GM23338 (cell line): ENCODE measurements around the gene BICDL2. TPM values are rescaled to one million over a fixed set of nuclear protein-coding genes. Genes with fewer than 3 reads are reported as not detected.
"Not testable (repeated sequence)": the region's sequence is repeated elsewhere in the genome, so short reads cannot be mapped to it uniquely, and the experiment has no call there.

ENCODE experiments used
- ATAC-seq: fragments of 200-7000 bp; cut with Tn5 transposase; 3 replicates; pipeline ENCODE4 v1.9.1; 2020
- DNase-seq: peaks from one replicate; pipeline ENCODE4 v3.0.0-alpha.2; 2015; ENCODE audit warnings: low spot score
- H2AFZ ChIP-seq: fragments of 200-600 bp; sonication (generic); 2 replicates; pipeline ENCODE4 v1.8.0; 2016; ENCODE audit warnings: antibody characterized with exemption, mild to moderate bottlenecking, moderate library complexity
- H3F3A ChIP-seq: fragments of 200-600 bp; sonication (generic); replicated peaks from 2 replicates; pipeline ENCODE4 v1.8.0; 2017; ENCODE audit warnings: antibody characterized with exemption, mixed run types, low read depth
- H3K27ac ChIP-seq: fragments of 200-600 bp; sonication (generic); 2 replicates; pipeline ENCODE4 v1.6.1; 2016; ENCODE audit warnings: low read depth
- H3K27me3 ChIP-seq: fragments of 200-600 bp; sonication (generic); 2 replicates; pipeline ENCODE4 v1.8.0; 2016; ENCODE audit warnings: mild to moderate bottlenecking, mixed run types, moderate library complexity; ENCODE audit not compliant: insufficient read depth
- H3K36me3 ChIP-seq: fragments of 200-600 bp; sonication (generic); 2 replicates; pipeline ENCODE4 v1.8.0; 2016; ENCODE audit warnings: mild to moderate bottlenecking; ENCODE audit not compliant: insufficient read depth
- H3K4me1 ChIP-seq: fragments of 200-600 bp; sonication (generic); 2 replicates; pipeline ENCODE4 v1.8.0; 2016; ENCODE audit warnings: mild to moderate bottlenecking, moderate library complexity; ENCODE audit not compliant: insufficient read depth
- H3K4me2 ChIP-seq: fragments of 200-600 bp; sonication (generic); 2 replicates; pipeline ENCODE4 v1.7.1; 2017; ENCODE audit warnings: mixed run types
- H3K4me3 ChIP-seq: fragments of 200-600 bp; sonication (generic); 2 replicates; pipeline ENCODE4 v1.6.1; 2016; ENCODE audit warnings: mixed run types
- H3K79me2 ChIP-seq: fragments of 200-600 bp; sonication (generic); replicated peaks from 2 replicates; pipeline ENCODE4 v1.8.0; 2017; ENCODE audit warnings: mild to moderate bottlenecking; ENCODE audit not compliant: insufficient read depth
- H3K9me2 ChIP-seq: fragments of 200-600 bp; sonication (generic); 2 replicates; pipeline ENCODE4 v1.8.0; 2017; ENCODE audit not compliant: insufficient read depth
- H4K20me1 ChIP-seq: fragments of 200-600 bp; sonication (generic); replicated peaks from 2 replicates; pipeline ENCODE4 v1.8.0; 2017; ENCODE audit warnings: mild to moderate bottlenecking; ENCODE audit not compliant: insufficient read depth
- H3K27ac Mint-ChIP-seq: 2 replicates; pipeline ENCODE4 v1.8.0; 2020; ENCODE audit warnings: inconsistent platforms, mild to moderate bottlenecking, moderate library complexity, mixed read lengths
- H3K27me3 Mint-ChIP-seq: 3 replicates; pipeline ENCODE4 v1.8.0; 2022; ENCODE audit warnings: low read depth, mild to moderate bottlenecking, moderate library complexity, mixed read lengths, inconsistent platforms; ENCODE audit not compliant: insufficient read depth, poor library complexity
- H3K36me3 Mint-ChIP-seq: 3 replicates; pipeline ENCODE4 v1.8.0; 2021; ENCODE audit warnings: low read depth, mild to moderate bottlenecking, inconsistent platforms, moderate library complexity, mixed read lengths
- H3K4me1 Mint-ChIP-seq: 3 replicates; pipeline ENCODE4 v1.8.0; 2020; ENCODE audit warnings: mild to moderate bottlenecking, inconsistent platforms, mixed read lengths
- H3K4me3 Mint-ChIP-seq: 3 replicates; pipeline ENCODE4 v1.8.0; 2021; ENCODE audit warnings: moderate library complexity, mild to moderate bottlenecking, inconsistent platforms, mixed read lengths
- H3K9me3 Mint-ChIP-seq: 3 replicates; pipeline ENCODE4 v1.8.0; 2020; ENCODE audit warnings: moderate library complexity, mild to moderate bottlenecking, inconsistent platforms, mixed read lengths
- CREB1 ChIP-seq: fragments of 250-450 bp; sonication (Bioruptor Pico); IDR thresholded peaks from 2 replicates; pipeline ENCODE4 v1.5.0; 2020; ENCODE audit warnings: low read depth, mild to moderate bottlenecking, moderate library complexity
- EZH2 ChIP-seq: fragments of 200-600 bp; sonication (generic); IDR thresholded peaks from one replicate; pipeline ENCODE4 v1.8.0; 2017; ENCODE audit warnings: antibody characterized with exemption, mild to moderate bottlenecking, low read depth; ENCODE audit not compliant: unreplicated experiment
- EZH2phosphoT487 ChIP-seq: fragments of 200-600 bp; sonication (generic); IDR thresholded peaks from one replicate; pipeline ENCODE4 v1.8.1; 2018; ENCODE audit warnings: antibody characterized with exemption; ENCODE audit not compliant: unreplicated experiment
- JUNB ChIP-seq: IDR thresholded peaks from one replicate; pipeline ENCODE4 v1.6.1; 2016; ENCODE audit warnings: antibody characterized with exemption; ENCODE audit not compliant: unreplicated experiment
- NANOG ChIP-seq: IDR thresholded peaks from 2 replicates; pipeline ENCODE4 v1.6.1; 2016; ENCODE audit warnings: antibody characterized with exemption, borderline replicate concordance
- POLR2AphosphoS5 ChIP-seq: IDR thresholded peaks from 2 replicates; pipeline ENCODE4 v1.6.1; 2016; ENCODE audit warnings: antibody characterized with exemption, low read depth
- STAT1 ChIP-seq: IDR thresholded peaks from one replicate; pipeline ENCODE4 v1.6.1; 2016; ENCODE audit warnings: antibody characterized with exemption; ENCODE audit not compliant: unreplicated experiment
- ZNF114 ChIP-seq: fragments of 250-450 bp; sonication (Bioruptor Pico); IDR thresholded peaks from 2 replicates; pipeline ENCODE4 v1.5.0; 2020; ENCODE audit warnings: mild to moderate bottlenecking, moderate library complexity
- ZNF331 ChIP-seq: fragments of 250-450 bp; sonication (Bioruptor Pico); IDR thresholded peaks from 2 replicates; pipeline ENCODE4 v1.5.0; 2020; ENCODE audit warnings: low read depth, mild to moderate bottlenecking, moderate library complexity
- polyA plus RNA-seq: library from polyadenylated mRNA; unstranded; fragments of >200 nt; fragmentation: Nextera tagmentation; extraction: Ambion mirVana; gene quantifications from 2 replicates; pipeline ENCODE4 v1.2.1, GENCODE V29; 2016
- total RNA-seq: library from RNA; depleted of rRNA; stranded (reverse); fragments of >200 nt; shearing (Covaris generic); gene quantifications from 2 replicates; pipeline ENCODE4 v1.2.3, GENCODE V29; 2014
- TF ChIP-seq, protein P1 (sequence below), 2 experiments: fragments of 200-600 bp in 1 of 2; sonication (generic) in 1 of 2; conservative IDR thresholded peaks; 2 replicates each; pipeline versions ENCODE4 v1.5.1 to v1.6.1; 2016 to 2017; ENCODE audit warnings: antibody characterized with exemption in 2 of 2, low read depth in 2 of 2, mild to moderate bottlenecking in 2 of 2, moderate library complexity in 1 of 2
- TF ChIP-seq, protein P2 (sequence below): IDR thresholded peaks from one replicate; pipeline ENCODE4 v1.6.1; 2018; ENCODE audit warnings: antibody characterized with exemption; ENCODE audit not compliant: unreplicated experiment
- TF ChIP-seq, protein P3 (sequence below): fragments of 250-450 bp; sonication (Bioruptor Pico); IDR thresholded peaks from 2 replicates; pipeline ENCODE4 v1.5.0; 2020; ENCODE audit warnings: mild to moderate bottlenecking, moderate library complexity

Gene BICDL2
- total and polyA plus RNA-seq, 2 experiments from 2014 or later = 12.7 to 18.4 TPM

GRCh38 chr16:3081957-3082356 is 45.2 kb upstream of the BICDL2 start:
- H3K36me3 ChIP-seq, H3K4me3 ChIP-seq, DNase-seq, ATAC-seq, H3K4me3 Mint-ChIP-seq, H3K4me2 ChIP-seq, H3K4me1 ChIP-seq, H3K27me3 Mint-ChIP-seq, H2AFZ ChIP-seq, H3K27ac Mint-ChIP-seq, H3K9me2 ChIP-seq, H3K9me3 Mint-ChIP-seq, H3K27me3 ChIP-seq, H3K27ac ChIP-seq, H4K20me1 ChIP-seq, H3K79me2 ChIP-seq: not testable (repeated sequence)
- peaks cover 32% of the 10 kb centered on the region for H3K4me1 Mint-ChIP-seq
- peaks cover 57% of the 10 kb centered on the region for H3K36me3 Mint-ChIP-seq
- 0 out of 2 replicates have a peak, but pooled peaks cover 11% of the 10 kb centered on the region for H3F3A ChIP-seq

- TF ChIP-seq STAT1 = no peak
- TF ChIP-seq, protein P1, sequence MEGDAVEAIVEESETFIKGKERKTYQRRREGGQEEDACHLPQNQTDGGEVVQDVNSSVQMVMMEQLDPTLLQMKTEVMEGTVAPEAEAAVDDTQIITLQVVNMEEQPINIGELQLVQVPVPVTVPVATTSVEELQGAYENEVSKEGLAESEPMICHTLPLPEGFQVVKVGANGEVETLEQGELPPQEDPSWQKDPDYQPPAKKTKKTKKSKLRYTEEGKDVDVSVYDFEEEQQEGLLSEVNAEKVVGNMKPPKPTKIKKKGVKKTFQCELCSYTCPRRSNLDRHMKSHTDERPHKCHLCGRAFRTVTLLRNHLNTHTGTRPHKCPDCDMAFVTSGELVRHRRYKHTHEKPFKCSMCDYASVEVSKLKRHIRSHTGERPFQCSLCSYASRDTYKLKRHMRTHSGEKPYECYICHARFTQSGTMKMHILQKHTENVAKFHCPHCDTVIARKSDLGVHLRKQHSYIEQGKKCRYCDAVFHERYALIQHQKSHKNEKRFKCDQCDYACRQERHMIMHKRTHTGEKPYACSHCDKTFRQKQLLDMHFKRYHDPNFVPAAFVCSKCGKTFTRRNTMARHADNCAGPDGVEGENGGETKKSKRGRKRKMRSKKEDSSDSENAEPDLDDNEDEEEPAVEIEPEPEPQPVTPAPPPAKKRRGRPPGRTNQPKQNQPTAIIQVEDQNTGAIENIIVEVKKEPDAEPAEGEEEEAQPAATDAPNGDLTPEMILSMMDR (conservative IDR thresholded peaks at IDR 0.05; ENCODE audit: low read depth in 2 of 2) = no peak
- no peak for TF ChIP-seq EZH2
- TF ChIP-seq JUNB = no peak
- no peak for TF ChIP-seq NANOG
- no peak for TF ChIP-seq EZH2phosphoT487
- no peak for TF ChIP-seq POLR2AphosphoS5
- no peak for TF ChIP-seq ZNF114 (CRISPR knock-in tag)
- TF ChIP-seq, protein P2, sequence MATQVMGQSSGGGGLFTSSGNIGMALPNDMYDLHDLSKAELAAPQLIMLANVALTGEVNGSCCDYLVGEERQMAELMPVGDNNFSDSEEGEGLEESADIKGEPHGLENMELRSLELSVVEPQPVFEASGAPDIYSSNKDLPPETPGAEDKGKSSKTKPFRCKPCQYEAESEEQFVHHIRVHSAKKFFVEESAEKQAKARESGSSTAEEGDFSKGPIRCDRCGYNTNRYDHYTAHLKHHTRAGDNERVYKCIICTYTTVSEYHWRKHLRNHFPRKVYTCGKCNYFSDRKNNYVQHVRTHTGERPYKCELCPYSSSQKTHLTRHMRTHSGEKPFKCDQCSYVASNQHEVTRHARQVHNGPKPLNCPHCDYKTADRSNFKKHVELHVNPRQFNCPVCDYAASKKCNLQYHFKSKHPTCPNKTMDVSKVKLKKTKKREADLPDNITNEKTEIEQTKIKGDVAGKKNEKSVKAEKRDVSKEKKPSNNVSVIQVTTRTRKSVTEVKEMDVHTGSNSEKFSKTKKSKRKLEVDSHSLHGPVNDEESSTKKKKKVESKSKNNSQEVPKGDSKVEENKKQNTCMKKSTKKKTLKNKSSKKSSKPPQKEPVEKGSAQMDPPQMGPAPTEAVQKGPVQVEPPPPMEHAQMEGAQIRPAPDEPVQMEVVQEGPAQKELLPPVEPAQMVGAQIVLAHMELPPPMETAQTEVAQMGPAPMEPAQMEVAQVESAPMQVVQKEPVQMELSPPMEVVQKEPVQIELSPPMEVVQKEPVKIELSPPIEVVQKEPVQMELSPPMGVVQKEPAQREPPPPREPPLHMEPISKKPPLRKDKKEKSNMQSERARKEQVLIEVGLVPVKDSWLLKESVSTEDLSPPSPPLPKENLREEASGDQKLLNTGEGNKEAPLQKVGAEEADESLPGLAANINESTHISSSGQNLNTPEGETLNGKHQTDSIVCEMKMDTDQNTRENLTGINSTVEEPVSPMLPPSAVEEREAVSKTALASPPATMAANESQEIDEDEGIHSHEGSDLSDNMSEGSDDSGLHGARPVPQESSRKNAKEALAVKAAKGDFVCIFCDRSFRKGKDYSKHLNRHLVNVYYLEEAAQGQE = no peak
- TF ChIP-seq, protein P3, sequence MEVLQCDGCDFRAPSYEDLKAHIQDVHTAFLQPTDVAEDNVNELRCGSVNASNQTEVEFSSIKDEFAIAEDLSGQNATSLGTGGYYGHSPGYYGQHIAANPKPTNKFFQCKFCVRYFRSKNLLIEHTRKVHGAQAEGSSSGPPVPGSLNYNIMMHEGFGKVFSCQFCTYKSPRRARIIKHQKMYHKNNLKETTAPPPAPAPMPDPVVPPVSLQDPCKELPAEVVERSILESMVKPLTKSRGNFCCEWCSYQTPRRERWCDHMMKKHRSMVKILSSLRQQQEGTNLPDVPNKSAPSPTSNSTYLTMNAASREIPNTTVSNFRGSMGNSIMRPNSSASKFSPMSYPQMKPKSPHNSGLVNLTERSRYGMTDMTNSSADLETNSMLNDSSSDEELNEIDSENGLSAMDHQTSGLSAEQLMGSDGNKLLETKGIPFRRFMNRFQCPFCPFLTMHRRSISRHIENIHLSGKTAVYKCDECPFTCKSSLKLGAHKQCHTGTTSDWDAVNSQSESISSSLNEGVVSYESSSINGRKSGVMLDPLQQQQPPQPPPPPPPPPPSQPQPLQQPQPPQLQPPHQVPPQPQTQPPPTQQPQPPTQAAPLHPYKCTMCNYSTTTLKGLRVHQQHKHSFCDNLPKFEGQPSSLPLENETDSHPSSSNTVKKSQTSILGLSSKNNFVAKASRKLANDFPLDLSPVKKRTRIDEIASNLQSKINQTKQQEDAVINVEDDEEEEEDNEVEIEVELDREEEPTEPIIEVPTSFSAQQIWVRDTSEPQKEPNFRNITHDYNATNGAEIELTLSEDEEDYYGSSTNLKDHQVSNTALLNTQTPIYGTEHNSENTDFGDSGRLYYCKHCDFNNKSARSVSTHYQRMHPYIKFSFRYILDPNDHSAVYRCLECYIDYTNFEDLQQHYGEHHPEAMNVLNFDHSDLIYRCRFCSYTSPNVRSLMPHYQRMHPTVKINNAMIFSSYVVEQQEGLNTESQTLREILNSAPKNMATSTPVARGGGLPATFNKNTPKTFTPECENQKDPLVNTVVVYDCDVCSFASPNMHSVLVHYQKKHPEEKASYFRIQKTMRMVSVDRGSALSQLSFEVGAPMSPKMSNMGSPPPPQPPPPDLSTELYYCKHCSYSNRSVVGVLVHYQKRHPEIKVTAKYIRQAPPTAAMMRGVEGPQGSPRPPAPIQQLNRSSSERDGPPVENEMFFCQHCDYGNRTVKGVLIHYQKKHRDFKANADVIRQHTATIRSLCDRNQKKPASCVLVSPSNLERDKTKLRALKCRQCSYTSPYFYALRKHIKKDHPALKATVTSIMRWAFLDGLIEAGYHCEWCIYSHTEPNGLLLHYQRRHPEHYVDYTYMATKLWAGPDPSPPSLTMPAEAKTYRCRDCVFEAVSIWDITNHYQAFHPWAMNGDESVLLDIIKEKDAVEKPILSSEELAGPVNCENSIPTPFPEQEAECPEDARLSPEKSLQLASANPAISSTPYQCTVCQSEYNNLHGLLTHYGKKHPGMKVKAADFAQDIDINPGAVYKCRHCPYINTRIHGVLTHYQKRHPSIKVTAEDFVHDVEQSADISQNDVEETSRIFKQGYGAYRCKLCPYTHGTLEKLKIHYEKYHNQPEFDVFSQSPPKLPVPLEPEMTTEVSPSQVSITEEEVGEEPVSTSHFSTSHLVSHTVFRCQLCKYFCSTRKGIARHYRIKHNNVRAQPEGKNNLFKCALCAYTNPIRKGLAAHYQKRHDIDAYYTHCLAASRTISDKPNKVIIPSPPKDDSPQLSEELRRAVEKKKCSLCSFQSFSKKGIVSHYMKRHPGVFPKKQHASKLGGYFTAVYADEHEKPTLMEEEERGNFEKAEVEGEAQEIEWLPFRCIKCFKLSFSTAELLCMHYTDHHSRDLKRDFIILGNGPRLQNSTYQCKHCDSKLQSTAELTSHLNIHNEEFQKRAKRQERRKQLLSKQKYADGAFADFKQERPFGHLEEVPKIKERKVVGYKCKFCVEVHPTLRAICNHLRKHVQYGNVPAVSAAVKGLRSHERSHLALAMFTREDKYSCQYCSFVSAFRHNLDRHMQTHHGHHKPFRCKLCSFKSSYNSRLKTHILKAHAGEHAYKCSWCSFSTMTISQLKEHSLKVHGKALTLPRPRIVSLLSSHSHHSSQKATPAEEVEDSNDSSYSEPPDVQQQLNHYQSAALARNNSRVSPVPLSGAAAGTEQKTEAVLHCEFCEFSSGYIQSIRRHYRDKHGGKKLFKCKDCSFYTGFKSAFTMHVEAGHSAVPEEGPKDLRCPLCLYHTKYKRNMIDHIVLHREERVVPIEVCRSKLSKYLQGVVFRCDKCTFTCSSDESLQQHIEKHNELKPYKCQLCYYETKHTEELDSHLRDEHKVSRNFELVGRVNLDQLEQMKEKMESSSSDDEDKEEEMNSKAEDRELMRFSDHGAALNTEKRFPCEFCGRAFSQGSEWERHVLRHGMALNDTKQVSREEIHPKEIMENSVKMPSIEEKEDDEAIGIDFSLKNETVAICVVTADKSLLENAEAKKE (CRISPR knock-in tag) = no peak
- no peak for TF ChIP-seq ZNF331 (CRISPR knock-in tag)
- TF ChIP-seq CREB1 (CRISPR knock-in tag) = no peak
- ATAC-seq (no peak), DNase-seq (no peak)
- Histone ChIP-seq H2AFZ (no peak overlapping the region), H3K4me2 (no peak overlapping the region), H3K4me1 (peaks cover 9% of the 10 kb centered on the region), H3K79me2 (no peaks in the 10 kb centered on the region), H3K27me3 (no peaks in the 10 kb centered on the region), H4K20me1 (0 out of 2 replicates have a peak, but pooled peaks cover 4% of the 10 kb centered on the region), H3K9me2 (no peaks in the 10 kb centered on the region), H3K27ac (no peak overlapping the region), H3K36me3 (no peaks in the 10 kb centered on the region; the same call in 1 of the 2 replicates), H3K4me3 (no peak overlapping the region), H3F3A (no peaks in the 10 kb centered on the region)
- Mint-ChIP-seq H3K9me3 (no peaks in the 10 kb centered on the region), H3K4me1 (peaks cover 37% of the 10 kb centered on the region), H3K4me3 (no peak overlapping the region), H3K27me3 (peaks cover 11% of the 10 kb centered on the region), H3K27ac (no peak overlapping the region), H3K36me3 (peaks cover 48% of the 10 kb centered on the region)
Observed at GRCh38 chr16:3080024-3080423, 43.3 kb upstream of the BICDL2 start.
